GM12878 (cell line): ENCODE data around the gene TRMU. TPM values are rescaled to one million over a fixed set of nuclear protein-coding genes. Genes with fewer than 3 reads are reported as not detected.

Experiments used
- BMI1 ChIP-seq: fragments of 450-650 bp; IDR thresholded peaks from 2 replicates; pipeline ENCODE4 v1.6.1; 2016; ENCODE audit warnings: mild to moderate bottlenecking, moderate library complexity, borderline replicate concordance
- CBX3 ChIP-seq: fragments of 200-600 bp; sonication (generic); IDR thresholded peaks from 2 replicates; pipeline ENCODE4 v1.6.1; 2016; ENCODE audit warnings: low read depth, borderline replicate concordance
- CEBPB ChIP-seq, 2 experiments: fragments of 150-350 bp in 1 of 2; IDR thresholded peaks; 2 replicates each; pipeline ENCODE4 v1.6.1; 2012 to 2014; ENCODE audit warnings: low read depth in 2 of 2, low read length in 2 of 2, borderline replicate concordance in 1 of 2, inconsistent platforms in 1 of 2
- ETV6 ChIP-seq, 2 experiments: fragments of 450-650 bp in 1 of 2; IDR thresholded peaks in 1 of 2; conservative IDR thresholded peaks in 1 of 2; 2 replicates each; pipeline ENCODE4 v1.6.1; 2014; ENCODE audit warnings: antibody characterized with exemption in 1 of 2, borderline replicate concordance in 1 of 2, low read depth in 1 of 2, mild to moderate bottlenecking in 1 of 2, moderate library complexity in 1 of 2
- GABPA ChIP-seq: IDR thresholded peaks from 2 replicates; pipeline ENCODE4 v1.6.1; 2014; ENCODE audit warnings: antibody characterized with exemption, low read depth, mild to moderate bottlenecking, inconsistent platforms
- HCFC1 ChIP-seq: fragments of 150-350 bp; IDR thresholded peaks from 2 replicates; pipeline ENCODE4 v1.6.1; 2014; ENCODE audit warnings: low read length
- HDAC6 ChIP-seq: fragments of 200-600 bp; sonication (generic); IDR thresholded peaks from one replicate; pipeline ENCODE4 v1.8.0; 2017; ENCODE audit warnings: antibody characterized with exemption; ENCODE audit not compliant: unreplicated experiment
- IRF4 ChIP-seq: IDR thresholded peaks from 2 replicates; pipeline ENCODE4 v1.6.1; 2011; ENCODE audit warnings: low read depth, low read length
- KDM1A ChIP-seq: fragments of 200-600 bp; sonication (generic); IDR thresholded peaks from 2 replicates; pipeline ENCODE4 v1.6.1; 2016; ENCODE audit warnings: borderline replicate concordance
- MYC ChIP-seq: IDR thresholded peaks from 2 replicates; pipeline ENCODE4 v1.6.1; 2011; ENCODE audit warnings: mild to moderate bottlenecking, low read length, moderate library complexity, inconsistent platforms; ENCODE audit not compliant: insufficient read depth, insufficient replicate concordance, insufficient read length, severe bottlenecking
- NFXL1 ChIP-seq: fragments of 450-650 bp; IDR thresholded peaks from 2 replicates; pipeline ENCODE4 v1.6.1; 2017; ENCODE audit warnings: antibody characterized with exemption, mild to moderate bottlenecking, borderline replicate concordance
- NFYA ChIP-seq: IDR thresholded peaks from 2 replicates; pipeline ENCODE4 v1.6.1; 2011; ENCODE audit warnings: low read depth, mild to moderate bottlenecking, low read length, improper control_type of control experiment, borderline replicate concordance
- NKRF ChIP-seq: fragments of 450-650 bp; conservative IDR thresholded peaks from 2 replicates; pipeline ENCODE4 v1.6.1; 2017; ENCODE audit warnings: mild to moderate bottlenecking, moderate library complexity
- PBX3 ChIP-seq: IDR thresholded peaks from 2 replicates; pipeline ENCODE4 v1.6.1; 2011; ENCODE audit warnings: mild to moderate bottlenecking, low read depth, low read length, moderate library complexity; ENCODE audit not compliant: insufficient replicate concordance
- RBBP5 ChIP-seq: fragments of 200-600 bp; sonication (generic); conservative IDR thresholded peaks from 2 replicates; pipeline ENCODE4 v1.6.1; 2016
- RUNX3 ChIP-seq: IDR thresholded peaks from 2 replicates; pipeline ENCODE4 v1.6.1; 2012; ENCODE audit warnings: low read length, inconsistent platforms
- SIN3A ChIP-seq: IDR thresholded peaks from 2 replicates; pipeline ENCODE4 v1.6.1; 2012; ENCODE audit warnings: low read depth, low read length, improper control_type of control experiment
- SMAD1 ChIP-seq: fragments of 450-650 bp; IDR thresholded peaks from 2 replicates; pipeline ENCODE4 v1.6.1; 2018; ENCODE audit warnings: mild to moderate bottlenecking, low read depth; ENCODE audit not compliant: partially characterized antibody
- TBL1XR1 ChIP-seq: IDR thresholded peaks from 2 replicates; pipeline ENCODE4 v1.6.1; 2012; ENCODE audit warnings: low read depth, low read length, improper control_type of control experiment
- ZNF207 ChIP-seq: fragments of 450-650 bp; IDR thresholded peaks from 2 replicates; pipeline ENCODE4 v1.6.1; 2014; ENCODE audit warnings: antibody characterized with exemption, mild to moderate bottlenecking, borderline replicate concordance
- ZNF24 ChIP-seq: fragments of 450-650 bp; IDR thresholded peaks from 2 replicates; pipeline ENCODE4 v1.6.1; 2017; ENCODE audit warnings: antibody characterized with exemption, mild to moderate bottlenecking
- ZNF274 ChIP-seq: IDR thresholded peaks from one replicate; pipeline ENCODE4 v1.8.0; 2011; ENCODE audit not compliant: insufficient read length, insufficient read depth
- polyA plus RNA-seq, 11 experiments: library from polyadenylated mRNA; depleted of rRNA in 4 of 11; unstranded in 6 of 11; stranded (reverse) in 5 of 11; fragments of >200 nt; fragmentation: Nextera tagmentation in 4 of 11; fragmentation: Illumina TruSeq in 1 of 11; extraction: Ambion mirVana in 4 of 11; extraction: Trizol in 1 of 11; gene quantifications; 1 replicate in 1 of 11; 2 replicates in 10 of 11; pipeline versions ENCODE4 v1.2.1 to v1.2.3, GENCODE V29; 2011 to 2016; ENCODE audit warnings: inconsistent platforms in 2 of 11, missing spikeins in 2 of 11, low read depth in 1 of 11
- total RNA-seq, 4 experiments: library from RNA; depleted of rRNA in 3 of 4; stranded (reverse); fragments of >200 nt in 3 of 4; fragmentation: Illumina TruSeq in 1 of 4; extraction: Trizol in 1 of 4; gene quantifications; 2 replicates each; pipeline versions ENCODE4 v1.2.1 to v1.2.3, GENCODE V29; 2013 to 2021

TRMU gene
- total and polyA plus RNA-seq, 10 of the 15 experiments (the other 5 are each of a cell fraction or from before 2014, with no cell fraction given): 3.5 to 57.0 (median 44.0) TPM

GRCh38 chr22:46287873-46288751 is 47.4 kb upstream of the TRMU start (continued):
- TF ChIP-seq NKRF: peak; percentile 46; the same call in 1 of the 2 replicates
- no peak for TF ChIP-seq BMI1
- no peak for TF ChIP-seq CBX3
- peak; percentile 46; the same call in 1 of the 2 replicates for TF ChIP-seq ZNF207
- TF ChIP-seq ZNF24: no peak
- no peak for TF ChIP-seq IRF4
- TF ChIP-seq MYC: no peak
- TF ChIP-seq TBL1XR1: no peak
- TF ChIP-seq ZNF274: no peak
- no peak for TF ChIP-seq NFYA
- no peak for TF ChIP-seq HCFC1
- no peak for TF ChIP-seq NFXL1
- peak; percentile 89 for TF ChIP-seq GABPA
- TF ChIP-seq KDM1A: no peak
- TF ChIP-seq CEBPB (IDR thresholded peaks at IDR 0.05; ENCODE audit: borderline replicate concordance in 1 of 2, low read depth in 2 of 2, low read length in 2 of 2): no peak
- peak; percentile 97 for TF ChIP-seq RUNX3
- TF ChIP-seq HDAC6: no peak
- TF ChIP-seq SMAD1: no peak
- TF ChIP-seq ETV6 (conservative IDR thresholded peaks at IDR 0.05 in 1 of 2, IDR thresholded peaks at IDR 0.05 in 1 of 2; ENCODE audit: borderline replicate concordance in 1 of 2, low read depth in 1 of 2): peak in 1 of 2 experiments; percentile 97; a peak in 2 of 4 replicates
- no peak; the same call in 1 of the 2 replicates for TF ChIP-seq SIN3A
- TF ChIP-seq PBX3: no peak
- no peak for TF ChIP-seq RBBP5
